ENCODE measurements around the gene RERE.

GRCh38 chr1:8816264-8816663, 1.2 kb downstream of the RERE start:
- TF ChIP-seq, protein P1, sequence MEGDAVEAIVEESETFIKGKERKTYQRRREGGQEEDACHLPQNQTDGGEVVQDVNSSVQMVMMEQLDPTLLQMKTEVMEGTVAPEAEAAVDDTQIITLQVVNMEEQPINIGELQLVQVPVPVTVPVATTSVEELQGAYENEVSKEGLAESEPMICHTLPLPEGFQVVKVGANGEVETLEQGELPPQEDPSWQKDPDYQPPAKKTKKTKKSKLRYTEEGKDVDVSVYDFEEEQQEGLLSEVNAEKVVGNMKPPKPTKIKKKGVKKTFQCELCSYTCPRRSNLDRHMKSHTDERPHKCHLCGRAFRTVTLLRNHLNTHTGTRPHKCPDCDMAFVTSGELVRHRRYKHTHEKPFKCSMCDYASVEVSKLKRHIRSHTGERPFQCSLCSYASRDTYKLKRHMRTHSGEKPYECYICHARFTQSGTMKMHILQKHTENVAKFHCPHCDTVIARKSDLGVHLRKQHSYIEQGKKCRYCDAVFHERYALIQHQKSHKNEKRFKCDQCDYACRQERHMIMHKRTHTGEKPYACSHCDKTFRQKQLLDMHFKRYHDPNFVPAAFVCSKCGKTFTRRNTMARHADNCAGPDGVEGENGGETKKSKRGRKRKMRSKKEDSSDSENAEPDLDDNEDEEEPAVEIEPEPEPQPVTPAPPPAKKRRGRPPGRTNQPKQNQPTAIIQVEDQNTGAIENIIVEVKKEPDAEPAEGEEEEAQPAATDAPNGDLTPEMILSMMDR (IDR thresholded peaks at IDR 0.05): no peak
- no peak for TF ChIP-seq POLR2AphosphoS5 (IDR thresholded peaks at IDR 0.05; ENCODE audit: low read depth, low read length)

Data from Panc1 (cell line).